Adipocyte (in vitro differentiated cells): ENCODE data around the gene SHCBP1L.

Source experiments
- DNase-seq: peaks from one replicate; pipeline ENCODE4 v3.0.0-alpha.2; 2015; ENCODE audit warnings: low read depth
- H3K27me3 ChIP-seq: replicated peaks from 2 replicates; pipeline ENCODE4 v1.7.0; 2013; ENCODE audit warnings: mild to moderate bottlenecking, low read length, moderate library complexity; ENCODE audit not compliant: control insufficient read depth, insufficient read depth
- H3K36me3 ChIP-seq: 2 replicates; pipeline ENCODE4 v1.7.0; 2013; ENCODE audit warnings: low read length, mild to moderate bottlenecking, moderate library complexity; ENCODE audit not compliant: control insufficient read depth, insufficient read depth, severe bottlenecking
- H3K4me1 ChIP-seq: 2 replicates; pipeline ENCODE4 v1.7.0; 2013; ENCODE audit warnings: mild to moderate bottlenecking, low read length, moderate library complexity; ENCODE audit not compliant: control insufficient read depth, insufficient read depth
- H3K4me3 ChIP-seq: 2 replicates; pipeline ENCODE4 v1.7.0; 2013; ENCODE audit warnings: mild to moderate bottlenecking, low read length, moderate library complexity
- H3K9ac ChIP-seq: 2 replicates; pipeline ENCODE4 v1.7.0; 2013; ENCODE audit warnings: mild to moderate bottlenecking, low read length, moderate library complexity
- H3K9me3 ChIP-seq: 2 replicates; pipeline ENCODE4 v1.7.0; 2013; ENCODE audit warnings: mild to moderate bottlenecking, low read length, moderate library complexity; ENCODE audit not compliant: control insufficient read depth

The SHCBP1L gene

DNA sequence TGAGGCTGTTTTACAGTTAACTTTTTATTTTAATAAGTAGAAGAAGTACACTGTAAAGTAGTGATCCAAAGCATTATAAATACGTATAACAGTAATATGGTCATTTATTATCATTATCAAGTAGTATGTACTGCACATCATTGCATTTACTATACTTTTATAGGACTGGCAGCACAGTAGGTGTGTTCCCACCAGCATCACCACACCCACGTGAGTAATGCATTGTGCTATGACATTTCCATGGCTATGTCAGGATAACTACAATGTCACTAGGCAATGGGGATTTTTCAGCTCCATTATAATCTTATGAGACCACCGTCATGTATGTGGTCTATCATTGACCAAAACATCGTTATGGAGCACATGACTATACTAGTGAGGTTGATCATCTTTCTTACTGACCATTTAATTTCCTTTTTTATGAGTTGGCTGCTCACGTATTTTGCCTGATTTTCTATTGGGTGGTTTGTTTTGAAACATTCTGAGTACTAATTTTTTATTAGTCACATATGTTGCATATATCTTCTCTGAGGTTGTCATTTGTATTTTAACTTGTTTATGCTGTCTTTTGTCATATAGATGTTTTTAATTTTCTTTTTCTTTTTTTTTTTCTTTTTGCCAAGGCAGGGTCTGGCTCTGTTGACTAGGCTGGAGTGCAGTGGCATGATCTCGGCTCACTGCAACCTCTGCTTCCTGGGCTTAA lies 25.3 kb upstream of the SHCBP1L start:
- H3K4me3 ChIP-seq, result no peak overlapping the region
- no peaks in the 10 kb centered on the region for H3K27me3 ChIP-seq
- no peak overlapping the region for H3K9ac ChIP-seq
- H3K36me3 ChIP-seq, result no peaks in the 10 kb centered on the region
- no peak for DNase-seq
- no peaks in the 10 kb centered on the region for H3K9me3 ChIP-seq
- H3K4me1 ChIP-seq, result peaks cover 5% of the 10 kb centered on the region

GRCh38 chr1:182977480-182977879 lies 24.5 kb upstream of the SHCBP1L start:
- no peak overlapping the region for H3K9ac ChIP-seq
- H3K27me3 ChIP-seq, result no peaks in the 10 kb centered on the region
- peaks cover 5% of the 10 kb centered on the region for H3K4me1 ChIP-seq
- no peak overlapping the region for H3K4me3 ChIP-seq
- no peak for DNase-seq
- H3K36me3 ChIP-seq, result no peaks in the 10 kb centered on the region
- H3K9me3 ChIP-seq, result no peaks in the 10 kb centered on the region

GRCh38 chr1:182974506-182975191 lies 21.7 kb upstream of the SHCBP1L start:
- H3K9ac ChIP-seq, result no peak overlapping the region
- H3K4me3 ChIP-seq, result no peak overlapping the region
- no peaks in the 10 kb centered on the region for H3K27me3 ChIP-seq
- peak; percentile 40 for DNase-seq
- peaks cover 5% of the 10 kb centered on the region for H3K4me1 ChIP-seq
- no peaks in the 10 kb centered on the region for H3K36me3 ChIP-seq
- no peaks in the 10 kb centered on the region for H3K9me3 ChIP-seq

- no peak overlapping the region for H3K4me3 ChIP-seq
- no peak overlapping the region for H3K9ac ChIP-seq
- H3K9me3 ChIP-seq, result no peaks in the 10 kb centered on the region
- H3K27me3 ChIP-seq, result no peaks in the 10 kb centered on the region
- no peaks in the 10 kb centered on the region for H3K36me3 ChIP-seq
- DNase-seq, result no peak
- H3K4me1 ChIP-seq, result peaks cover 5% of the 10 kb centered on the region
Measured at GRCh38 chr1:182972829-182973228, 19.9 kb upstream of the SHCBP1L start.

DNA sequence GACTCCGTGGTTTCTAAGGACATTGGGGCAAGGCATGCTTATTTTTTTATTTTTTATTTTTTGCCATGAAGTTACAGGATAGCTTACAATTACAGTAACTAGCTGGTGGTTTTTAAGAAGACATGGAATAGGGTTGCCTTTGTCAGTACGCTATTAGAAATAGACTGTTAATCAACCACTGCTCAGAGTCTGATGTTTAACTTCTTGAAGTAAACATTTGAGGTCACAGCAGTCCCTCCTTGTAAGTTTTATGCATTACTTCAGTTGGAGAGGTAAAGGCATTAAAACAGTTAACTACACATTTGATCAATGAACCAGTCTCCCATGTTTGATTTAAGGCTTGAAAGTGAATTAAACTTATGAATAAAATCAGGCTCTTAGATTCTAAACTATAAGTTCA lies 19.3 kb upstream of the SHCBP1L start:
- H3K27me3 ChIP-seq, result no peaks in the 10 kb centered on the region
- H3K9ac ChIP-seq, result no peak overlapping the region
- H3K9me3 ChIP-seq, result no peaks in the 10 kb centered on the region
- H3K4me1 ChIP-seq, result peaks cover 5% of the 10 kb centered on the region
- no peaks in the 10 kb centered on the region for H3K36me3 ChIP-seq
- no peak overlapping the region for H3K4me3 ChIP-seq
- DNase-seq, result no peak

DNA sequence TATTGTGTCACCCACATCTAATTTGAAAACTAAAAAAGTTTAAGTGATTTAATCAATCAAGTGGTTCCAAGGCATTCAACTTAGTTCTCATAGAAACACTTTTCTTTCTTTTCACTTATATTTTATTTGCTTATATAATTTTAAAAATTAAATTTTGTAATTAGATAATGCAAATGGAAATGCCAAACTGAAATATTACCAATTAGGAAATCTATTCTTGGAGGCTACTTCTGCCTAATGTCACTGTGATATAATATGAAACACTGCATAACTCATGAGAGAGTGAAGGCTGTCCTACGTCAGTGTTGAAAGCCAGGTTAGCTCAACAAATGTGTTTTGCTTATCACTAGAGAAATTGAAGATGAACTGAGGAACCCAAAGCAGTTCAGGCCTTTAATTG lies 18.3 kb upstream of the SHCBP1L start:
- Histone ChIP-seq H3K4me1 (peaks cover 5% of the 10 kb centered on the region), H3K4me3 (no peak overlapping the region), H3K27me3 (no peaks in the 10 kb centered on the region), H3K36me3 (no peaks in the 10 kb centered on the region), H3K9ac (no peak overlapping the region), H3K9me3 (no peaks in the 10 kb centered on the region)
- DNase-seq, result no peak

DNA sequence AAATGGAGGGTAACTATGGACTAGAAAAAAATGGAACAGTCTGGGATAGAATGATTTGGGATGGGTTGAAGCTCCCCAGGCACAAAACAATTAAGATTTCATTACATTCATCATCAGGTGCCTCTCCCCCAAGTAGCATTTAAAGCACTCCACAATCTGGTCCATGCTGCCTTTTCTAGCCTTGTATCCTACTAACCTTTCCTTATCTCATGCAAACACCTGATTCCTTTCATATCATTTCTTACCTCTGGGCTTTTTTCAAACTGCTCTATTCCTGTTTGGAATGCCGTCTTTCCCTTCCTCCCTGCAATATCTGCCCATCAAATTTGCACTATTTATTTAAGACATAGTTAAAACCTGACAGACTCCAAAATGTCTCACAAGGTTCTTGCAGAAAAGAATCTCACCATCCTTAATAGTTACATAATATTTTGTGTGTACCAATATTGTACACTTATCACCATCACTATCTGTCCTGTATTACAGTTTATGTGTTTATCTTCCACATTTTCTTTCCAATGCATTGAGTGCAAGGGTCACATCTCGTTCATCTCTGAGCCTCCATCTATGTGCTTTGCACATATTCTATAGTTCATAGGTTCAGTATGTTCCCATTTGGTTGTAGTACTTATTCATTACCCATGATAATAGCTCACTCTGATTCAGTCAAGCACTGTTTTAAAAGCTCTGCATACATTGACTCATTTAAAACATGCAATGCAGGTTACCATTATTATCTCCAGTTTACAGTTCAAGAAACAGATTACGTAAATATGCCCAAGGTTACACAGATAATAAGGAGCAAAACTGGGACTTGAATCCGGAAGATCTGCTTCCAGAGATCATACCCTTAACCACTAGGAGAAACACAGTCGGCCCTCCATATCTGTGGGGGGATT lies 16.1 kb upstream of the SHCBP1L start:
- no peak for DNase-seq
- Histone ChIP-seq H3K9me3 (no peaks in the 10 kb centered on the region), H3K36me3 (no peaks in the 10 kb centered on the region), H3K9ac (no peak overlapping the region), H3K4me1 (no peaks in the 10 kb centered on the region), H3K4me3 (no peak overlapping the region), H3K27me3 (no peaks in the 10 kb centered on the region)

GRCh38 chr1:182968151-182968741 lies 15.3 kb upstream of the SHCBP1L start:
- peaks cover 3% of the 10 kb centered on the region for H3K4me1 ChIP-seq
- H3K9me3 ChIP-seq, result no peaks in the 10 kb centered on the region
- no peak for DNase-seq
- no peak overlapping the region for H3K4me3 ChIP-seq
- H3K27me3 ChIP-seq, result no peaks in the 10 kb centered on the region
- no peak overlapping the region for H3K9ac ChIP-seq
- no peaks in the 10 kb centered on the region for H3K36me3 ChIP-seq

GRCh38 chr1:182965861-182966260 lies 12.9 kb upstream of the SHCBP1L start:
- H3K4me1 ChIP-seq, result peaks cover 16% of the 10 kb centered on the region
- no peaks in the 10 kb centered on the region for H3K9me3 ChIP-seq
- H3K36me3 ChIP-seq, result no peaks in the 10 kb centered on the region
- H3K27me3 ChIP-seq, result no peaks in the 10 kb centered on the region
- no peak overlapping the region for H3K4me3 ChIP-seq
- no peak for DNase-seq
- no peak overlapping the region for H3K9ac ChIP-seq

- peaks cover 24% of the 10 kb centered on the region for H3K4me1 ChIP-seq
- H3K36me3 ChIP-seq, result no peaks in the 10 kb centered on the region
- no peaks in the 10 kb centered on the region for H3K9me3 ChIP-seq
- no peaks in the 10 kb centered on the region for H3K27me3 ChIP-seq
- DNase-seq, result no peak
- no peak overlapping the region for H3K9ac ChIP-seq
- H3K4me3 ChIP-seq, result no peak overlapping the region
Measured at GRCh38 chr1:182965096-182965495, 12.1 kb upstream of the SHCBP1L start.
